ENCODE data around the gene MCFD2. TPM values are rescaled to one million over a fixed set of nuclear protein-coding genes. Genes with fewer than 3 reads are reported as not detected.

Gene MCFD2
- total RNA-seq, 4 donors from 2014 or later = 63.9 to 94.4 (median 69.6) TPM

DNA sequence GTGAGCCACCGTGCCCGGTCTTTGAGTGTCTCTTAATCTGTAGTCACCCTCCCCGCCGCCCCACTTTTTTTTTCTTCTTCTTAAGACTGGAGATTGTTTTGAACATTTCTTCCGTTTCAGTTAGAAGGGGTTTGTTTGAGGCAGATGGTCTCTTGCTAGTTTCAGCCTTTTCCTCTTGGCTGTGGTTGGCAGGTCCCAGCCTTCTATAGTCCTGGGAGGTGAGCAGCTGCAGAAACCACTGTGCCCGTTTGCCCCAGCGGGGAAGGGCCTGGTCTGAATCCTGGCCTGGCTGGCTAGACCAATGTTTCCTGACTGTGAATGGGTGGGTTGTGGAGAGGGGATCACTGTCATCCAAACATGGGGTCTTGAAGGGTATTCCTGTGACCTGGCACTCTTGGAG lies 30.1 kb upstream of the MCFD2 start:
- TF ChIP-seq CTCF (IDR thresholded peaks at IDR 0.05; ENCODE audit: low read depth) = no peak

GRCh38 chr2:46943881-46944798 lies 28.5 kb upstream of the MCFD2 start:
- TF ChIP-seq CTCF (IDR thresholded peaks at IDR 0.05; ENCODE audit: low read depth) = no peak

GRCh38 chr2:46942891-46943626 lies 27.5 kb upstream of the MCFD2 start:
- TF ChIP-seq CTCF (IDR thresholded peaks at IDR 0.05; ENCODE audit: low read depth) = no peak

DNA sequence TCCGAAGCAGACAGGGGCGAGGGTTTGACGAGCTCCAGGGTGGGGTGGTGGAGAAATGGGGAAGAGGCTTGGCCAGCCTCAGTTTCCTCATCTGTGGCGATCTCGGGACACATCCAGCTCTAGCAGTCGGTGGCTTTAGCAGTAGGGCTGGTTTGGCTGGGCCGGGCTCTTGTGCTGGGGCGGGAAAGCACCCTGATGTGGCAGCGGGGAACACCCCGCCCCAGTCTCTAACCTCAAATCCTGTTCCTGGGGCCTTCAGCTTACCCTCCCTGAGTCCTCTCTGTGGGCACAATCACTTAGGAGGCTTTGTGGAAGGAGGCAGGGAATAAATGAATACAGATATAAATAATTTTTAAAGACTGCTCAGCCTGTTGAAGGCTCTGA lies 26.5 kb upstream of the MCFD2 start:
- no peak for TF ChIP-seq CTCF (IDR thresholded peaks at IDR 0.05; ENCODE audit: low read depth)

DNA sequence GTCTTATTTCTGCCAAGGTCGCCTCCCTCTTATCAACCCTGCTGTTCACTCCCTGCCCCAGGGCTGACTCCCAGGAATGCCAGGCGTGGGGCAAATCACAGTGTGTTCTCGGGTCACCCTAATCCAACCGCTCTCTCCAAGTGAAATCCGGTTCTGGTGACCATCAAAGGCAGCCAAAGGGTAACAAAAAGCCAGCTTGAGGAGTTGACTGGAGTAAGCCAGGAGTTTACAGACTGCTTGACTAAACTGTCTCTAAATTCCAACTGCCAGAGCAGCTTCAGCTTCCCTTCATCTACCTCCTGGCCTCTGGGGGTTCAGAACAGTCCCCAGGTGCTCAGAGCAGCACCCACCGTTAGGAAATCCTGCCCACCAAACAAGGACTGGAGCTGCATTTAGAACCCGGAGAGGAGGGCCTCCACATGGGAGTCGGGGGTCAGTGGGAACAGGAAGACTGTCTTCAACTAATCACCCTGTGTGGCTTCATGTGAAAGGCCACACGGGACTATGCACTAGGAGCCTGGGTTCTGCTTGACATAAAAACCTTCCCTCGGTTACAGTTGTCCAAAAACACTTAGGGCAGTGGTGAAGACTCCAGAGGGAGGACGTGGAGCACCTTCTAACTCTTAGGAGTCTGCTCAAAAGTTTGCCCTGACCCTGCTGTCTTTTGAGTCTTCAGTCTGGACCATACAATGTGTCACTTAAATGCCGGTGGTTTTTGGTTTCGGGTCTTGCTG lies 24.2 kb upstream of the MCFD2 start:
- TF ChIP-seq CTCF (IDR thresholded peaks at IDR 0.05; ENCODE audit: low read depth) = no peak

GRCh38 chr2:46937471-46937901 lies 21.9 kb upstream of the MCFD2 start:
- TF ChIP-seq CTCF (IDR thresholded peaks at IDR 0.05; ENCODE audit: low read depth) = no peak

Measured in subcutaneous adipose tissue (tissue), 4 donors.